NT2/D1 (cell line): ENCODE data around the gene GCHFR.

Experiments used
- YY1 ChIP-seq: IDR thresholded peaks from 2 replicates; pipeline ENCODE4 v1.6.1; 2011; ENCODE audit not compliant: insufficient read length, insufficient read depth
- ZNF274 ChIP-seq: IDR thresholded peaks from 2 replicates; pipeline ENCODE4 v1.6.1; 2011; ENCODE audit warnings: mild to moderate bottlenecking, low read depth, low read length

DNA sequence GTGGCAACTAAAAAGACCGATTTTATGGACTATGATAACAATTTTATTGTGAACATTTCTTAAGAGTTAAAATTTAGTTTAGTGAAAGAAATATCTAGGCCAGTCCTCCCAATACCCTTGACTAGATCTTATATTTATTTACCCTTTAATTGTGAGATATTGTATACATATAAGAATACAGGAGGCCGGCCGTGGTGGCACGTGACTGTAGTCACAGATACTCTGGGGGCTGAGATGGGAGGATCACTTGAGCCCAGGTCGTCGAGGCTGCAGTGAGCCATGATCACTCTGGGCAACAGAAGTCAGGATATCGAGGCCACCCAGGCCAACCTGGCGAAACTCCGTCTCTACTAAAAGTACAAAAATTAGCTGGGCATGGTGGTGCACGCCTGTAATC lies 8.1 kb upstream of the GCHFR start:
- TF ChIP-seq YY1 (no peak), ZNF274 (no peak)
